ENCODE results near the gene OR5D16. TPM values are rescaled to one million over a fixed set of nuclear protein-coding genes. Genes with fewer than 3 reads are reported as not detected.
"Not testable (repeated sequence)": the region's sequence is repeated elsewhere in the genome, so short reads cannot be mapped to it uniquely, and the experiment has no call there.

OR5D16 gene
- polyA plus RNA-seq, 1 donor = not detected

DNA sequence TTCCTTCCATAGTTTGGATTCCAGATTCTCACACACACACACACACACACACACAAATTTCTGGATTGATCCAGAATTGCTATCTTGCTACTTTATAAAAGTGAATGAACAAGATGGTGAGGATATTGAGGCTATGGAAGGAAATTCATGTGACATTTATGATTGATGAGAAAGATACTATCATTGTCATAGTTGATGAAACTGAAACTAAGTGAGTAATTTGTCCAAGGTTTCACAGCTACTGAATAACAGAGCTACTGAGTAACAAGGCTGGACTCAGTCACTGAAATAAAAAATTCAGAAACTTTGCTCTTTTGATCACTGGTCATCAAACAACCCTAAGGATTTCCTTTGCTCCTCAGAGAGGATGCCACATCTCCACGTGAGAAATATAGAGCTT lies 16.2 kb downstream of the OR5D16 start:
- no peak for DNase-seq
- no peaks in the 10 kb centered on the region for H3K27me3 ChIP-seq (ENCODE audit: control insufficient read depth, insufficient read depth, low read length)
- no peak overlapping the region for H3K4me3 ChIP-seq (ENCODE audit: low read length)
- H3K36me3 ChIP-seq (ENCODE audit: control insufficient read depth, insufficient read depth, low read length) = no peaks in the 10 kb centered on the region
- WGBS (ENCODE audit: insufficient coverage, low lambda C conversion rate) = no CpG with 5 or more reads among the region's 1 CpG
- no peak overlapping the region for H3K27ac ChIP-seq (ENCODE audit: low read length)
- no peaks in the 10 kb centered on the region for H3K4me1 ChIP-seq (ENCODE audit: control insufficient read depth, insufficient read depth, low read length)
- no peaks in the 10 kb centered on the region for H3K9me3 ChIP-seq (ENCODE audit: control insufficient read depth, low read depth, low read length)

DNA sequence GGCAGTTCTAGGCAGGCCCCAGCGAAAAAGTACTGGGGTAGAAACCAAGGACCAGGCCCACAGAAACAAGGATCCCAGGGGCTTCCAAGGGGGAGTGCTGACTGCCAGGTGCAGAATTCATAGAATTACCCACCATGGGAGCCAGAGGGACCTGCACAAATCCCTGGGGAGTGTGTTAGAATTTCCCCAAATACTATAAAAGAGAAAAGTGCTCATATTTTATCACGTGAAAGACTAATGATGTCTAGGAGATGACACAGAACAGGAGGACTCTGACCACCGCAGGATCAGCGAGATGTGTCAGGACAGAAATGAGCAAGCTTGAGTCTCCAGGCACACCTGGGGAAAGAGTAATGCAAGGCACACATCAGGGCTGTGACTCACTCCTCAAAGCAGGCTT lies 28.8 kb downstream of the OR5D16 start:
- H3K36me3 ChIP-seq (ENCODE audit: control insufficient read depth, insufficient read depth, low read length); H3K4me1 ChIP-seq (ENCODE audit: control insufficient read depth, insufficient read depth, low read length); H3K9me3 ChIP-seq (ENCODE audit: control insufficient read depth, low read depth, low read length); H3K4me3 ChIP-seq (ENCODE audit: low read length); H3K27ac ChIP-seq (ENCODE audit: low read length); DNase-seq; H3K27me3 ChIP-seq (ENCODE audit: control insufficient read depth, insufficient read depth, low read length): not testable (repeated sequence)
- 80% methylated on average over 1 of the region's 4 CpGs for WGBS (ENCODE audit: insufficient coverage, low lambda C conversion rate)

DNA sequence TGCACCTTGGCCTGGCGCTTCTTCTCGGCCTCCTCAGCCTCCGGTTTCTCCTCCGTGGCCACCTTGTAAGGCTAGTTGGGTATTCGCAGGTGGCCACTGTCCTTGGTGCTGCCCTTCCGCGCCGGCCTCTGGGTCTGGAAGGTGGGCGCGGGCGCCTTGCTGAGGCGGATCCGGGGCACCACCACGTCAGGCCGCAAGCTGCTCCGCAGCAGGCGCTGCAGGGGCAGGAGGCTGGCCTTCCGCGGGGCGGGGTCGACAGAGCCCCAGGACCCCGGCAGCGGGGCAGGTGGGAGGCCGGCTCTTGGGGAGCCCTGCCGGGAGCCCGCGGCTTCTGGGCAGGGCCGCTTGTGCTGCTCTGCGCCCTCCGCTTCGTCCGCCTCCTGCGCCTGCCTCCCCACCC lies 34.2 kb downstream of the OR5D16 start:
- H3K9me3 ChIP-seq (ENCODE audit: control insufficient read depth, low read depth, low read length) = peaks cover 11% of the 10 kb centered on the region
- no CpG with 5 or more reads among the region's 33 CpGs for WGBS (ENCODE audit: insufficient coverage, low lambda C conversion rate)
- H3K27ac ChIP-seq (ENCODE audit: low read length); H3K4me1 ChIP-seq (ENCODE audit: control insufficient read depth, insufficient read depth, low read length); H3K4me3 ChIP-seq (ENCODE audit: low read length); H3K36me3 ChIP-seq (ENCODE audit: control insufficient read depth, insufficient read depth, low read length); DNase-seq; H3K27me3 ChIP-seq (ENCODE audit: control insufficient read depth, insufficient read depth, low read length): not testable (repeated sequence)

DNA sequence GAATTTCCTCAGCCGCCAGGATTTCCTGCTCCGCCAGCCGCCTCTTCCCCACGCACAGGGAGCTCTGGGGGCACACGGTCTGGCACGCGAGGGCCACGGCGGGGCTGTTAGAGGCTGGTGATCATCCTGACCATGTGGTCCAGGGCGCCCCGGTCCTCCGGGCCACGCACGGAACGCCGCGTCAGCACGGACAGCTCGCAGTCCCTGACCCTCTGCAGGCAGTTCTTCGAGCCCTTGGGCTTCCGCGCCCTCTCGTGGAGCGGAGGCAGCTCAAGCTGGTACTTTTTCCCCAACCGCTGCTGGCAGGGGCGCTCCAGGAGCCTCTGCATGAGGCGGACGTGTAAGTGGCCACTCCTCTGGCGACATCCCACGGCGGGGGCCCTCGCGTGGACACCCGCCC lies 34.6 kb downstream of the OR5D16 start:
- not testable (repeated sequence) for H3K27ac ChIP-seq (ENCODE audit: low read length); H3K36me3 ChIP-seq (ENCODE audit: control insufficient read depth, insufficient read depth, low read length); H3K4me3 ChIP-seq (ENCODE audit: low read length); H3K27me3 ChIP-seq (ENCODE audit: control insufficient read depth, insufficient read depth, low read length); DNase-seq; H3K4me1 ChIP-seq (ENCODE audit: control insufficient read depth, insufficient read depth, low read length)
- peaks cover 11% of the 10 kb centered on the region for H3K9me3 ChIP-seq (ENCODE audit: control insufficient read depth, low read depth, low read length)
- WGBS (ENCODE audit: insufficient coverage, low lambda C conversion rate) = no CpG with 5 or more reads among the region's 34 CpGs

DNA sequence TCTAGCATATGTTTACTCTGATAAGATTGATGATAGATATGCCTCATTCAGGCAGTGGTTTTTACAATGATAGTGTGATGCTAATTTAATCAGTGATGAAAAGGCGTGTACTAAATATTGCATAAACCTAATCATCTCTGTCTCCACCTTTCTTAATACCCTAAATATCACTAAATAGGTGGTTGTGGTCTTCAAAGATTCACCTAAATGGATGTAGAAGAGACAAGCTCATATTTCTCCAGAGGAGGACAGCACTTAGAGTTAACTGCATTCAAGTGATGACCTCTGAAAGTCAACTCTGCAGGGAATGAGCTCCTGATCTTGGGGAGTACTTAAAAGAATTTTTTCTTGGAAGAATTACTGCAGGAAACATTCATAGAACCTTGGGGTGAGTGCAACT lies 44.4 kb downstream of the OR5D16 start, which contains the start of gene TRIM51:
Gene TRIM51 (plus strand): TSS at position 301 of the 400 bp plus-strand sequence. CDS start 2,132 bp downstream, outside the sequence.
- H3K9me3 ChIP-seq (ENCODE audit: control insufficient read depth, low read depth, low read length); H3K4me1 ChIP-seq (ENCODE audit: control insufficient read depth, insufficient read depth, low read length); H3K4me3 ChIP-seq (ENCODE audit: low read length); H3K27me3 ChIP-seq (ENCODE audit: control insufficient read depth, insufficient read depth, low read length); H3K36me3 ChIP-seq (ENCODE audit: control insufficient read depth, insufficient read depth, low read length); DNase-seq; H3K27ac ChIP-seq (ENCODE audit: low read length): not testable (repeated sequence)
- no CpG with 5 or more reads among the region's 1 CpG for WGBS (ENCODE audit: insufficient coverage, low lambda C conversion rate)

DNA sequence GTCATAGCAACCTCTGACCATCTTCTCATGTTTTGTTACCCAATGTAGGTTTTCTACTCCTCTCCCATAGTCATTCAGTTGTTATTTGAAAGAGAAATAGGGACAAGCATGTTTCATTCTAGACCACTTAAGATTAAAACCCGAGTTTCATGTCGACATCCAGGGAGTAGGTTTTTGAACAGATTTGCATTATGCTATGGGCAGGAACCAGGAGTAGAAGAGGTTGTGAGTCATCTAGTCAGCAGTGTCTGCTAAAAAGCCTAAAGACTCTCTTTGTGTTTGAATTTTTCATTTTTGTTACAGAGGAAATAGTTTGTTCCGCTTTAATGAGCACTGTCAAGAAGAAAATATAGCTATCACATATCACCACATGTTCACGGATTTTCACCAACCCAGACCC lies 46.4 kb downstream of the OR5D16 start:
- H3K4me1 ChIP-seq (ENCODE audit: control insufficient read depth, insufficient read depth, low read length); H3K36me3 ChIP-seq (ENCODE audit: control insufficient read depth, insufficient read depth, low read length); H3K27ac ChIP-seq (ENCODE audit: low read length); H3K4me3 ChIP-seq (ENCODE audit: low read length); H3K27me3 ChIP-seq (ENCODE audit: control insufficient read depth, insufficient read depth, low read length); H3K9me3 ChIP-seq (ENCODE audit: control insufficient read depth, low read depth, low read length); DNase-seq: not testable (repeated sequence)
- WGBS (ENCODE audit: insufficient coverage, low lambda C conversion rate) = 73% methylated on average over 3 of the region's 4 CpGs

DNA sequence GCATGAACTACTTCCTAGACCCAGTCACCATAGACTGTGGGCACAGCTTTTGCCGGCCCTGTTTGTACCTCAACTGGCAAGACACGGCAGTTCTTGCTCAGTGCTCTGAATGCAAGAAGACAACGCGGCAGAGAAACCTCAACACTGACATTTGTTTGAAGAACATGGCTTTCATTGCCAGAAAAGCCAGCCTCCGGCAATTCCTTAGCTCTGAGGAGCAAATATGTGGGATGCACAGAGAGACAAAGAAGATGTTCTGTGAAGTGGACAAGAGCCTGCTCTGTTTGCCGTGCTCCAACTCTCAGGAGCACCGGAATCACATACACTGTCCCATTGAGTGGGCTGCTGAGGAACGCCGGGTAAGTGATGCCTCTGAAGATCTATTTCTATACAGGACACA lies 46.9 kb downstream of the OR5D16 start:
- WGBS (ENCODE audit: insufficient coverage, low lambda C conversion rate) = no CpG with 5 or more reads among the region's 9 CpGs
- not testable (repeated sequence) for H3K4me1 ChIP-seq (ENCODE audit: control insufficient read depth, insufficient read depth, low read length); H3K4me3 ChIP-seq (ENCODE audit: low read length); H3K36me3 ChIP-seq (ENCODE audit: control insufficient read depth, insufficient read depth, low read length); DNase-seq; H3K9me3 ChIP-seq (ENCODE audit: control insufficient read depth, low read depth, low read length); H3K27me3 ChIP-seq (ENCODE audit: control insufficient read depth, insufficient read depth, low read length); H3K27ac ChIP-seq (ENCODE audit: low read length)

Other genes starting within 250 kb of the OR5D16 start
- gene OR4C11, start 231.1 kb upstream of the OR5D16 start, polyA plus RNA-seq = not detected
- gene OR4P4, start 203.6 kb upstream of the OR5D16 start, polyA plus RNA-seq = not detected
- gene OR4S2, start 190.4 kb upstream of the OR5D16 start, polyA plus RNA-seq = not detected
- gene OR4C6, start 176.6 kb upstream of the OR5D16 start, polyA plus RNA-seq = not detected
- gene OR5D13, start 65.3 kb upstream of the OR5D16 start, polyA plus RNA-seq = not detected
- gene OR5D14, start 43.2 kb upstream of the OR5D16 start, polyA plus RNA-seq = not detected
- not detected for gene OR5L1, start 27.4 kb upstream of the OR5D16 start, polyA plus RNA-seq
- not detected for gene OR5D18, start 19.1 kb upstream of the OR5D16 start, polyA plus RNA-seq
- not detected for gene OR5L2, start 11.5 kb upstream of the OR5D16 start, polyA plus RNA-seq
- gene TRIM51, start 44.5 kb downstream of the OR5D16 start, polyA plus RNA-seq = not detected
- not detected for gene OR5W2, start 75.8 kb downstream of the OR5D16 start, polyA plus RNA-seq
- gene OR5I1, start 97.6 kb downstream of the OR5D16 start, polyA plus RNA-seq = not detected
- gene OR10AG1, start 131.2 kb downstream of the OR5D16 start, polyA plus RNA-seq = not detected
- not detected for gene OR5F1, start 155.9 kb downstream of the OR5D16 start, polyA plus RNA-seq
- gene OR5AS1, start 188.9 kb downstream of the OR5D16 start, polyA plus RNA-seq = not detected